ENCODE data around the gene CDC20. TPM values are rescaled to one million over a fixed set of nuclear protein-coding genes. Genes with fewer than 3 reads are reported as not detected.

Gene CDC20
- polyA plus RNA-seq, 1 experiment, result 22.8 TPM

DNA sequence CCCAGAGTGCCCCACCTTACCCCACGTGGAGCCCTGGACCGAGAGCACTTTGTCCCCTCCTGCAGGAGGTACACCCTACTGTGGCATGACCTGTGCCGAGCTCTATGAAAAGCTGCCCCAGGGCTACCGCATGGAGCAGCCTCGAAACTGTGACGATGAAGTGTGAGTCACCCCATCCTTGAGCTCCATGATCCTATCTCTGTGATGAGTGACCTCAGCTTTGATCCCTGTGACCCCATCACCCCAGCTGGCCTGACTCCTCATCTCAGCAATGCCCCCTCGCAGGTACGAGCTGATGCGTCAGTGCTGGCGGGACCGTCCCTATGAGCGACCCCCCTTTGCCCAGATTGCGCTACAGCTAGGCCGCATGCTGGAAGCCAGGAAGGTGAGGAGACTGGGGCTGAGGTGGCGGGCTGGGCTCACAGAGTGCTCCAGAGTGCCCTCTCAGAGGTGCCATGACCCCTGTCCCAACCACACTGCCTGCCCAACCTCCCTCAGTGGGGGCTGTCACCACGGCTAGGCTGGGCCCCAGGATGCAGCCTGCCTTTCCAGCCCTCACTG lies 37.4 kb upstream of the CDC20 start:
- CTCF ChIA-PET, result no interaction called here
- Histone ChIP-seq H3K27ac (ENCODE audit: low read depth, low read length) (no peak overlapping the region), H3K9me3 (ENCODE audit: control insufficient read depth, insufficient read depth, low read length) (peaks cover 3% of the 10 kb centered on the region), H3K4me3 (ENCODE audit: low read depth, low read length) (no peak overlapping the region), H3K27me3 (ENCODE audit: control insufficient read depth, insufficient read depth, low read length) (no peaks in the 10 kb centered on the region)
- POLR2A ChIA-PET, result interaction anchor here (0.6 kb wide), 1 partner anchor 17 kb away, joined by 3 read pairs; no protein-coding TSS in a partner anchor
- TF ChIP-seq, protein P1, sequence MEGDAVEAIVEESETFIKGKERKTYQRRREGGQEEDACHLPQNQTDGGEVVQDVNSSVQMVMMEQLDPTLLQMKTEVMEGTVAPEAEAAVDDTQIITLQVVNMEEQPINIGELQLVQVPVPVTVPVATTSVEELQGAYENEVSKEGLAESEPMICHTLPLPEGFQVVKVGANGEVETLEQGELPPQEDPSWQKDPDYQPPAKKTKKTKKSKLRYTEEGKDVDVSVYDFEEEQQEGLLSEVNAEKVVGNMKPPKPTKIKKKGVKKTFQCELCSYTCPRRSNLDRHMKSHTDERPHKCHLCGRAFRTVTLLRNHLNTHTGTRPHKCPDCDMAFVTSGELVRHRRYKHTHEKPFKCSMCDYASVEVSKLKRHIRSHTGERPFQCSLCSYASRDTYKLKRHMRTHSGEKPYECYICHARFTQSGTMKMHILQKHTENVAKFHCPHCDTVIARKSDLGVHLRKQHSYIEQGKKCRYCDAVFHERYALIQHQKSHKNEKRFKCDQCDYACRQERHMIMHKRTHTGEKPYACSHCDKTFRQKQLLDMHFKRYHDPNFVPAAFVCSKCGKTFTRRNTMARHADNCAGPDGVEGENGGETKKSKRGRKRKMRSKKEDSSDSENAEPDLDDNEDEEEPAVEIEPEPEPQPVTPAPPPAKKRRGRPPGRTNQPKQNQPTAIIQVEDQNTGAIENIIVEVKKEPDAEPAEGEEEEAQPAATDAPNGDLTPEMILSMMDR (IDR thresholded peaks at IDR 0.05; ENCODE audit: low read depth, low read length), result no peak
- no peak for DNase-seq (ENCODE audit: low read depth, low spot score)

DNA sequence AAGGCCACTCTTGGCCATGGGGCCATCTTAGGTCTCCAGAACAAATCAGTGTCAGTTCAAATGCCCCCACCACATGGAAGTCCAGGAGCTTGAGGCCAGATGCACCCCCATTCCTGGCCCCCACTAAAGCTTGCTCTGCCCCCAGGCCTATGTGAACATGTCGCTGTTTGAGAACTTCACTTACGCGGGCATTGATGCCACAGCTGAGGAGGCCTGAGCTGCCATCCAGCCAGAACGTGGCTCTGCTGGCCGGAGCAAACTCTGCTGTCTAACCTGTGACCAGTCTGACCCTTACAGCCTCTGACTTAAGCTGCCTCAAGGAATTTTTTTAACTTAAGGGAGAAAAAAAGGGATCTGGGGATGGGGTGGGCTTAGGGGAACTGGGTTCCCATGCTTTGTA lies 36.3 kb upstream of the CDC20 start:
- POLR2A ChIA-PET, result interaction anchor here (0.6 kb wide), 1 partner anchor 41 kb away, joined by 4 read pairs; no protein-coding TSS in a partner anchor
- Histone ChIP-seq H3K27me3 (ENCODE audit: control insufficient read depth, insufficient read depth, low read length) (no peaks in the 10 kb centered on the region), H3K9me3 (ENCODE audit: control insufficient read depth, insufficient read depth, low read length) (peaks cover 4% of the 10 kb centered on the region), H3K4me3 (ENCODE audit: low read depth, low read length) (no peak overlapping the region), H3K27ac (ENCODE audit: low read depth, low read length) (no peak overlapping the region)
- DNase-seq (ENCODE audit: low read depth, low spot score), result no peak
- TF ChIP-seq, protein P1 (IDR thresholded peaks at IDR 0.05; ENCODE audit: low read depth, low read length), result no peak
- CTCF ChIA-PET, result no interaction called here

DNA sequence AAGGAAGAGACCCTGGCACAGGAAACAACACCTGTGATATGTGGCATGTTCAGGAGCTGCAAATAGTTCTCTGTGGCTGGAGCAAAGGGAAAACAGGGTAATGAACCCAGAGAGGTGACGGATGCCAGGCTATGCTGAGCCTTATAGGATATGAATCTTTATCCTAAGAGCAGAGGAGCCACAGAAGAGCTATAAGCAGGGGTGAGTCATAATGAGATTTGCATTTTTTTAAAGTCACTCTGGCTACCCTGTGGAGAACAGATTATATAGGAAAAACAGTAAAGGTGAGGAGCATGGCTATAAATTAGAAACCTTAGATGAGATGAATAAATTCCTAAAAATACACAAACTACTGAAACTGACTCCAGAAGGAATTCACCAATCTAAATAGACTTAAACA lies 34.0 kb upstream of the CDC20 start:
- Histone ChIP-seq H3K27me3 (ENCODE audit: control insufficient read depth, insufficient read depth, low read length) (no peaks in the 10 kb centered on the region), H3K9me3 (ENCODE audit: control insufficient read depth, insufficient read depth, low read length) (peaks cover 7% of the 10 kb centered on the region), H3K27ac (ENCODE audit: low read depth, low read length) (no peak overlapping the region), H3K4me3 (ENCODE audit: low read depth, low read length) (no peak overlapping the region)
- TF ChIP-seq, protein P1 (IDR thresholded peaks at IDR 0.05; ENCODE audit: low read depth, low read length), result no peak
- ChIA-PET CTCF (no interaction called here), POLR2A (no interaction called here)
- no peak for DNase-seq (ENCODE audit: low read depth, low spot score)

DNA sequence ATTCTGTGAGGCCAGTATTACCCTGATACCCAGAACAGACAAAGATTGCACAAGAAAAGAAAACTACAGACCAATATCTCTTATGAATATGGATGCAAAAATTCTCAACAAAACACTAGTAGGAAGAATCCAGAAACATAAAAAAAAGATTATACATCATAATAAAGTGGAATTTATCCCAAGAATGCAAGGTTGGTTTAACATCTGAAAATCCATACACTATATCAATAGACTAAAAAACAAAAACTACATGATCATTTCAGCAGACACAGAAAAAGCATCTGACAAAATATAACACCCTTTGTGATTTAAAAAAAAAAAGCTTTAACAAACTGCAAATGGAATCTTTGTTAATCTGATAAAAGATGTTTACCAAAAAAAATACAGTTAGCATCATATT lies 33.4 kb upstream of the CDC20 start:
- ChIA-PET POLR2A (no interaction called here), CTCF (no interaction called here)
- Histone ChIP-seq H3K9me3 (ENCODE audit: control insufficient read depth, insufficient read depth, low read length) (peaks cover 7% of the 10 kb centered on the region), H3K27ac (ENCODE audit: low read depth, low read length) (no peak overlapping the region), H3K27me3 (ENCODE audit: control insufficient read depth, insufficient read depth, low read length) (no peaks in the 10 kb centered on the region), H3K4me3 (ENCODE audit: low read depth, low read length) (no peak overlapping the region)
- TF ChIP-seq, protein P1 (IDR thresholded peaks at IDR 0.05; ENCODE audit: low read depth, low read length), result no peak
- DNase-seq (ENCODE audit: low read depth, low spot score), result no peak

DNA sequence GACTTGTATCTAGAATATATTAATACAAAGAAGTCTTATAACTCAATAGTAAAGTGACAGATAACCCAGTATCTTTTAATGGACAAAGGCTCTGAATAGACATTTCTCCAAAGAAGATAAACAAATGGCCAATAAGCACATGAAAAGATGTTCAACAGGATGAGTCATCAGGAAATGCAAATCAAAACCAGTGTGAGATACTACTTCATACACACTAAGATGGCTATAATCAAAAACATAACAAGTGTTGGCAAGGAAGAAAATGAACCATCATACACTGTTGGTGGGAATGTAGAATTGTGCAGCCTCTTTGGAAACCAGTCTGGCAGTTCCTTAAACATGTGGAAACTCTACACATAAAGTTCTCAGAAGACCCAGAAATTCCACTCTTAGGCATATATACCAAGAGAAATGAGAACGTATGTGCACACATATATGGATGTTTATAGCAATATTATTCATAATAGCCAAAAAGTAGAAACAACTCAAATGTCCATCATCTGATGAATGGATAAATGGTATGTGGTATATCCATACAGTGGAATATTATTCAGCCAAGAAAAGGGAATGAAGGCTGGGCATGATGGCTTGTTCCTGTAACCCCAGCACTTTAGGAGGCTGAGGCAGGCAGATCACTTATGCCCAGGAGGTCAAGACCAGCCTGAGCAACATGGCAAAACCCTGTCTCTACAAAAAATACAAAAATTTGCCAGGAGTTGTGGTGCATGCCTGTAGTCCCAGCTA lies 31.1 kb upstream of the CDC20 start:
- ChIA-PET POLR2A (no interaction called here), CTCF (no interaction called here)
- no peak overlapping the region for H3K4me3 ChIP-seq (ENCODE audit: low read depth, low read length)
- no peak for DNase-seq (ENCODE audit: low read depth, low spot score)
- H3K9me3 ChIP-seq (ENCODE audit: control insufficient read depth, insufficient read depth, low read length), result peaks cover 7% of the 10 kb centered on the region
- H3K27ac ChIP-seq (ENCODE audit: low read depth, low read length), result no peak overlapping the region
- no peaks in the 10 kb centered on the region for H3K27me3 ChIP-seq (ENCODE audit: control insufficient read depth, insufficient read depth, low read length)
- TF ChIP-seq, protein P1 (IDR thresholded peaks at IDR 0.05; ENCODE audit: low read depth, low read length), result no peak

Data from AG04450 (cell line).